AG10803 (cell line): Measurements from ENCODE around the gene FGF19.

ENCODE experiments used
- DNase-seq: peaks from one replicate; pipeline ENCODE4 v3.0.0; 2010; ENCODE audit warnings: low read depth
- H3K4me3 ChIP-seq: 2 replicates; pipeline ENCODE4 v1.5.1; 2011; ENCODE audit warnings: mild to moderate bottlenecking, low read length, control low read depth
- CTCF ChIP-seq: conservative IDR thresholded peaks from 2 replicates; pipeline ENCODE4 v1.5.1; 2011; ENCODE audit warnings: mild to moderate bottlenecking, low read length, control low read depth, inconsistent platforms

Gene FGF19

GRCh38 chr11:69703768-69704507 is at the start of gene FGF19:
Gene FGF19 (minus strand): TSS chr11:69704022. CDS start chr11:69703876, 146 bp downstream.
- DNase-seq: no peak
- H3K4me3 ChIP-seq: no peak within 1 kb of the TSS
- TF ChIP-seq CTCF: no peak

GRCh38 chr11:69752890-69753289 is 49.1 kb upstream of the FGF19 start:
- TF ChIP-seq CTCF: no peak

GRCh38 chr11:69750875-69751597 is 47.2 kb upstream of the FGF19 start:
- no peak for DNase-seq
- H3K4me3 ChIP-seq: no peak overlapping the region
- TF ChIP-seq CTCF: no peak

More at GRCh38 chr11:69752890-69753289, 49.1 kb upstream of the FGF19 start:
- DNase-seq: no peak
- no peak overlapping the region for H3K4me3 ChIP-seq

- no peak for TF ChIP-seq CTCF
- no peak for DNase-seq
- H3K4me3 ChIP-seq: no peak overlapping the region
Observed at GRCh38 chr11:69750108-69750850, 46.5 kb upstream of the FGF19 start.

- no peak for TF ChIP-seq CTCF
- DNase-seq: no peak
- no peak overlapping the region for H3K4me3 ChIP-seq
Observed at GRCh38 chr11:69748637-69749036, 44.8 kb upstream of the FGF19 start.

- TF ChIP-seq CTCF: no peak
- DNase-seq: no peak
- no peak overlapping the region for H3K4me3 ChIP-seq
Observed at GRCh38 chr11:69746752-69747742, 43.2 kb upstream of the FGF19 start.
